ENCODE results near the gene B2M. TPM values are rescaled to one million over a fixed set of nuclear protein-coding genes. Genes with fewer than 3 reads are reported as not detected.
"Not testable (repeated sequence)": the region's sequence is repeated elsewhere in the genome, so short reads cannot be mapped to it uniquely, and the experiment has no call there.

B2M gene
- polyA plus RNA-seq, 1 donor (not counting 4 experiments of a cell fraction or from before 2014, with no cell fraction given) = 3,098 TPM

- dilution Hi-C loops (cut with MboI; ENCODE audit: extremely low pct_ligation_motif_present, low sequenced_read_pairs) = not testable (repeated sequence)
Observed at GRCh38 chr15:44690245-44690644, 21.1 kb upstream of the B2M start.

GRCh38 chr15:44692659-44693058 lies 18.7 kb upstream of the B2M start:
- dilution Hi-C loops (cut with MboI; ENCODE audit: extremely low pct_ligation_motif_present, low sequenced_read_pairs) = no loop called here
- Histone ChIP-seq H3K4me2 (ENCODE audit: control insufficient read depth, extremely low read depth, insufficient read depth, low read depth, low read length) (no peak overlapping the region), H3K9me3 (ENCODE audit: control insufficient read depth, low read depth, low read length) (no peaks in the 10 kb centered on the region), H3K36me3 (ENCODE audit: control insufficient read depth in 2 of 2, extremely low read depth in 1 of 2, insufficient read depth in 2 of 2, low read length in 2 of 2) (no peaks in the 10 kb centered on the region), H2AFZ (ENCODE audit: control insufficient read depth, low read length) (no peak overlapping the region), H4K20me1 (ENCODE audit: control insufficient read depth, extremely low read depth, insufficient read depth, low read length) (no peaks in the 10 kb centered on the region), H3K9ac (ENCODE audit: control insufficient read depth, extremely low read depth, insufficient read depth, low read length) (no peak overlapping the region), H3K4me3 (ENCODE audit: control insufficient read depth in 2 of 3, extremely low read depth in 1 of 3, insufficient read depth in 2 of 3, low read depth in 1 of 3, low read length in 3 of 3) (no peak overlapping the region), H3K4me1 (ENCODE audit: control insufficient read depth, extremely low read depth, insufficient read depth, low read length) (no peaks in the 10 kb centered on the region), H3K9me1 (ENCODE audit: control insufficient read depth, extremely low read depth, insufficient read depth, low read length) (no peaks in the 10 kb centered on the region), H3K79me2 (ENCODE audit: control insufficient read depth, insufficient read depth, low read length) (no peaks in the 10 kb centered on the region), H3K27me3 (ENCODE audit: control insufficient read depth, extremely low read depth, insufficient read depth, low read length) (no peaks in the 10 kb centered on the region), H3K27ac (ENCODE audit: control insufficient read depth, insufficient read depth, low read length) (no peak overlapping the region)
- no peak for FAIRE-seq
- DNase-seq (ENCODE audit: low read depth, low spot score) = no peak
- TF ChIP-seq EZH2 (IDR thresholded peaks at IDR 0.05; ENCODE audit: low read length) (no peak), CTCF (optimal IDR thresholded peaks at IDR 0.05 in 1 of 3, IDR thresholded peaks at IDR 0.05 in 1 of 3, conservative IDR thresholded peaks at IDR 0.05 in 1 of 3; ENCODE audit: extremely low read depth in 1 of 3, insufficient read depth in 2 of 3, low read length in 3 of 3) (no peak)

More at GRCh38 chr15:44690245-44690644, 21.1 kb upstream of the B2M start:
- not testable (repeated sequence) for H3K27ac ChIP-seq (ENCODE audit: control insufficient read depth, insufficient read depth, low read length); H3K4me2 ChIP-seq (ENCODE audit: control insufficient read depth, extremely low read depth, insufficient read depth, low read depth, low read length); H3K4me1 ChIP-seq (ENCODE audit: control insufficient read depth, extremely low read depth, insufficient read depth, low read length); H3K4me3 ChIP-seq (ENCODE audit: control insufficient read depth in 2 of 3, extremely low read depth in 1 of 3, insufficient read depth in 2 of 3, low read depth in 1 of 3, low read length in 3 of 3); H3K9me1 ChIP-seq (ENCODE audit: control insufficient read depth, extremely low read depth, insufficient read depth, low read length); H3K9me3 ChIP-seq (ENCODE audit: control insufficient read depth, low read depth, low read length); DNase-seq (ENCODE audit: low read depth, low spot score); H3K9ac ChIP-seq (ENCODE audit: control insufficient read depth, extremely low read depth, insufficient read depth, low read length); FAIRE-seq; H3K36me3 ChIP-seq (ENCODE audit: control insufficient read depth in 2 of 2, extremely low read depth in 1 of 2, insufficient read depth in 2 of 2, low read length in 2 of 2); H3K27me3 ChIP-seq (ENCODE audit: control insufficient read depth, extremely low read depth, insufficient read depth, low read length); H2AFZ ChIP-seq (ENCODE audit: control insufficient read depth, low read length); H4K20me1 ChIP-seq (ENCODE audit: control insufficient read depth, extremely low read depth, insufficient read depth, low read length); H3K79me2 ChIP-seq (ENCODE audit: control insufficient read depth, insufficient read depth, low read length)

GRCh38 chr15:44694416-44694815 lies 16.9 kb upstream of the B2M start:
- Histone ChIP-seq H3K9me1 (ENCODE audit: control insufficient read depth, extremely low read depth, insufficient read depth, low read length) (no peaks in the 10 kb centered on the region), H3K4me2 (ENCODE audit: control insufficient read depth, extremely low read depth, insufficient read depth, low read depth, low read length) (no peak overlapping the region), H3K36me3 (ENCODE audit: control insufficient read depth in 2 of 2, extremely low read depth in 1 of 2, insufficient read depth in 2 of 2, low read length in 2 of 2) (no peaks in the 10 kb centered on the region), H3K27ac (ENCODE audit: control insufficient read depth, insufficient read depth, low read length) (no peak overlapping the region), H3K27me3 (ENCODE audit: control insufficient read depth, extremely low read depth, insufficient read depth, low read length) (no peaks in the 10 kb centered on the region), H4K20me1 (ENCODE audit: control insufficient read depth, extremely low read depth, insufficient read depth, low read length) (no peaks in the 10 kb centered on the region), H3K4me3 (ENCODE audit: control insufficient read depth in 2 of 3, extremely low read depth in 1 of 3, insufficient read depth in 2 of 3, low read depth in 1 of 3, low read length in 3 of 3) (no peak overlapping the region), H3K9me3 (ENCODE audit: control insufficient read depth, low read depth, low read length) (no peaks in the 10 kb centered on the region), H3K9ac (ENCODE audit: control insufficient read depth, extremely low read depth, insufficient read depth, low read length) (no peak overlapping the region), H3K79me2 (ENCODE audit: control insufficient read depth, insufficient read depth, low read length) (no peaks in the 10 kb centered on the region), H3K4me1 (ENCODE audit: control insufficient read depth, extremely low read depth, insufficient read depth, low read length) (no peaks in the 10 kb centered on the region), H2AFZ (ENCODE audit: control insufficient read depth, low read length) (no peak overlapping the region)
- DNase-seq (ENCODE audit: low read depth, low spot score) = no peak
- no peak for FAIRE-seq
- dilution Hi-C loops (cut with MboI; ENCODE audit: extremely low pct_ligation_motif_present, low sequenced_read_pairs) = no loop called here
- TF ChIP-seq EZH2 (IDR thresholded peaks at IDR 0.05; ENCODE audit: low read length) (no peak), CTCF (optimal IDR thresholded peaks at IDR 0.05 in 1 of 3, IDR thresholded peaks at IDR 0.05 in 1 of 3, conservative IDR thresholded peaks at IDR 0.05 in 1 of 3; ENCODE audit: extremely low read depth in 1 of 3, insufficient read depth in 2 of 3, low read length in 3 of 3) (no peak)

Data from keratinocyte (primary cell).